NCI-H2227 (cell line): ENCODE results near the gene PEX14.

Source experiments
- DNase-seq: peaks from one replicate; lab custom pipeline; 2025; ENCODE audit not compliant: unreplicated experiment; lab: John Stamatoyannopoulos, UW

The PEX14 gene

DNA sequence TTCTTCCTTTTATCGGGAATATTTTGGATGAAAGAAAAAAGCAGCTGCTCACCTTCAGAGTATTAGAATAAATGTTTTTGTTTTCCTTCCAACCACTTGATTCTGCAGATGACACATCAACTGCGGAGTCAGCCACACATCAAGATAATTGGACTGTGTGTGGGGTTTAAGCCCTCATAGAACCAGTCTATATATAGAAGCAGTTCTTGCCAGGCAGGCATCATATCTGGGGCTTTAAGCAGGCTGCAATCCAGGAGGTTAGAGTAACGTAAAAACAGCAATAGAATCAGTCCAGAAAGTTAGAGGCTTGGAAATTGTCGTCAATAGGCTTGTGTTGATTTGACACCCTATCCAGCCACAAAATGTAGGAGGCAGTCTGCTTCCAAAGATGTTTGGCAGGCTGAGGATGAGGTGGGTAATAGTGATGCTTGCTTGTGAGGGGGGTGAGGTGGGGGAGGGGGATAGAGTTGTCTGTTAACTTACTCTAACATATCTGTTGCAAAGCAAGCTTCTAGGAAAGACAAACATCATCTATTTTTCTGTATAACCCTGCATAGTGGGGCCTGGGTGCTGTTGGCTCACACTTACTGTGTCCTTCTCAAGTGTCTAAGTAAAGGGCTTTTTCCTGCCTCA, 64.8 kb downstream of the PEX14 start:
- DNase-seq: no peak

DNA sequence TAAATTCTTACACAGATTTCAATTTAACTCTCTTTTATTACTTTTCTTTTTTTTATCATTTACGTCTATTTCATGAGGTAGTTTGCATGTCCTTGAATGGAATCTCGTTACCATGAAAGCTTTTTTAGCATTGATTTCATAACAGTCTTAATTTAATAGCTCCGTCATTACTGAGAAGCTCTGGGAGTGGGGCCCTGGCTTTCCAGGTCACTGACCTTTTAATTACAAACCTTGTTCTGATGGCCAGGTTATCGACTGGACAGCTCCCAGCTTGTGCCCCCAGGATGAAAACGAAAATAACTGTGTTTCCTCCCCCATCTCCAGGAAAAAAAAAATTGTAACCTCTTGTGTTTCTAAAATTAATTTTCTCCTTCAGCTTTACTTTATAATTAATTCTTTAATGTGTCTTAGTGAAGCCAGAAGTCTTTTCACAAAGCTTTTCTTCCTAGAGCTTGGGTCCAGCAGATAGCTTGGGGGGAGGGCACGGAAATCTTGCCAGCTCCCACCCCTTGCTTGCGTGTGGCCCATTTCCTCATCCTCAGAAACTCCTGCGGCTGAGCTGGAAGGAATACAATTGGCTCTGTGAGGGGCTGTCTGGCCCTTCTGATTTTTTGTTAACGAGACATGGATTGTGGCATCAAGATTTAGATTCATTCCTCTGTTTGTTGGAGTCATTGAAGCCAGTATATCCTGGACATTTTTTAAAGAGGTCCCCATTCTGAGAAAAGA, 65.7 kb downstream of the PEX14 start:
- no peak for DNase-seq

DNA sequence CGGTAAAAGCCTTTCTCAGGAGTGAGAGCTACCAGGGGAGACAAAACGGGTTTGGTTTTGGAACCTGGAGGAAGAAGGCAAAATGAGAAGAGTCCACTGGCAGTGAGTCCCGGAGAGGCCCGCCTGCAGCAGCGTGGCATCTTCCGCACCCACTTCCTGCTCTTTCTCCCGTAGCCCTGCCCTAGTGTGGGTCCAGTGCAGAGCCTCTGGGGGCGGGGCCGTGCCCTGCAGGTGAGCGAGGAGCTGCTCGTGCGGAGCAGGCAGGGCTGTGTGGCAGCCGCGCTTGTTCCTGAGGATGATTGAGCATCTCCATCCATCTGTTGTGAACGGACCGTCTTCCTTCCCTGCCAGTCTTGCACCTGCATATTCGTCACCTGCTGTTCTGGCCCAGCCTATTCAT, 66.5 kb downstream of the PEX14 start:
- no peak for DNase-seq

DNA sequence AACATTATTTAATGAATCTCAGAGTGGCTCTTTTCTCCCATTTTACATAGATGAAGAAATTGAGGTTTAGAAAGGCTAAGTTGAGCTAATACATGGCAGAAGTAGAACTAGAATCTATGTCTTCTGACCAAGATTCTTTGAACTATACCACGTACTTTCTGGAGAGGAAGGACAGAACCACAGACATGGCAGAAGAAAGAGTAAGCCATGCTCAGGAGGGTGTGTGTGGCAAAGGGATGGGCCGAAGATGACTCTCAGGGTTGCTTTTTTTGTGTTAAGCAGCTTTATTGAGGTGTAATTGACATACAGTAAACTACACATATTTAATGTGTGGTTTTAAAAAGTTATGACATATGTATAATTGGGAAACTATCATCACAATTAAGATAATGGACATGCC, 69.5 kb downstream of the PEX14 start:
- DNase-seq: no peak

DNA sequence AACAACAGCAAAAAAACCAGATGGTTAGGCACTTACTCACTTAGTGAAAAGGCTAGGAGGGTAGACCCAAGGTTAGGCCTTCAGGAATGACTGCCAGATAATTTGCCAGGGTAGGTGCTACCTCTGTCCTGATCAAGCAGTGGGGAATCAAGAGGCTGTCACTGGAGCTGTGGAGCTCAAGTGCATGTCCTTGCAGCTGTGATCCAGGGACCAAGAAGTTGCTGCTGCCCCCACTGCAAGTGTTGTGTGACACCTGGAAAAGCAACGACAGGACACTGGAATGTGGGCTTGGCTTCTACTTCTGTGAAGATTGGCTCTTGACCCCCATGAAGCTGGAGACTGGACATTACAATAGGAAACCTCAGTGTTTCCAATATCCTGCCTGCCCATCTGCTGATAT, 72.1 kb downstream of the PEX14 start:
- no peak for DNase-seq

DNA sequence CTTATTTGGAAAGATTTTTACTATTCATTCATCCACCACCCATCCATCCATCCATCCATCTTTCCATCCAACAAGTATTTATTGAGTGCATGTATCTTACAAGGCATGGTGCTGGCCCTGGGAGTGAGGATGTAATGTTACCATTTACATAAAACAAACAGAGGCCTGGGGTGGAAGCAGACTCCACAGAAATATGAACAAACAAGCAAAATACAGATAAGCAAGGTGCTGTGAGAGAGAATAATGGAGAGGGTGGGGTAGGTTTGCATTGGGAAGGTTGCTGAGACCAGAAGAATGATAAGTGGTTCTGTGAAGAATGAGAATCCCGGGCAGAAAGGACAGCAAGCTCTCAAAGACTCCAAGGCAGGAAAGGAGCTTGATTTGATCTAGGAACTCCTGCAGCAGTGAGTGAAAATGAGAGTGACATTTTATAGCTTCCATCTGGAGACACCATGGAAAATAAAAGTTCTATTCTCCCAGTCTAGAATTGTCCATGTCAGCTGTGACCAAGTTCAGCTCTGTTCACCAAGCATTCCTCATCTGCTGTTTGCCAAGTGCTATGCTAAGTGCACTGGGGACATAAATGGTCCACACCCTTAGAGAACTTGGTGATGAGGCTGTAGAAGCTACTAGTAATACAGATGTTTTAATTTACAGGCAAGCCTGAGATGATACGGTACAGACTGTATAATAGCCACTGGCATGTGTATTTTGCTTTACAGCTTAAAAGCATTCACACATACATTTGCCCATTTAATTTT, 75.3 kb downstream of the PEX14 start:
- no peak for DNase-seq

DNA sequence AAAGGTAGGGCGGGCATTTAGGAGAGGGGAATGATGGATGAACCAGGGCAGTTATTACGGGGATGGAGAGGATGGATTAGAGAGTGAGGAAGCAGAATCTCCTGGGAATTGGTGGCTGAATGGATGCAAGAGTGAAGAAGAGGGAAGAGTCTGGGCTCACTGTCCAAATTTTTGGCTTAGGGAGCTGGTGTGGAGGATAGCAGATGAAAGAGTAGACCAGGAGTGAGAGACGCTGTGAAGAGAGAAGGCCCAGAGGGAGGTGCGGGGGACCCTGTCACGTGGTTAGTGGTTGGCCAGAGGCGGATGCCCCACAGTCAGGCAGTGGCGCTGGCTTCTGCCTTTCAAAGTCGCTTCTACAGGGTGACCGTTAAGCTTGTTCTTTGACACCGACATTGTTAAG, 78.4 kb downstream of the PEX14 start:
- DNase-seq: peak; percentile 29

DNA sequence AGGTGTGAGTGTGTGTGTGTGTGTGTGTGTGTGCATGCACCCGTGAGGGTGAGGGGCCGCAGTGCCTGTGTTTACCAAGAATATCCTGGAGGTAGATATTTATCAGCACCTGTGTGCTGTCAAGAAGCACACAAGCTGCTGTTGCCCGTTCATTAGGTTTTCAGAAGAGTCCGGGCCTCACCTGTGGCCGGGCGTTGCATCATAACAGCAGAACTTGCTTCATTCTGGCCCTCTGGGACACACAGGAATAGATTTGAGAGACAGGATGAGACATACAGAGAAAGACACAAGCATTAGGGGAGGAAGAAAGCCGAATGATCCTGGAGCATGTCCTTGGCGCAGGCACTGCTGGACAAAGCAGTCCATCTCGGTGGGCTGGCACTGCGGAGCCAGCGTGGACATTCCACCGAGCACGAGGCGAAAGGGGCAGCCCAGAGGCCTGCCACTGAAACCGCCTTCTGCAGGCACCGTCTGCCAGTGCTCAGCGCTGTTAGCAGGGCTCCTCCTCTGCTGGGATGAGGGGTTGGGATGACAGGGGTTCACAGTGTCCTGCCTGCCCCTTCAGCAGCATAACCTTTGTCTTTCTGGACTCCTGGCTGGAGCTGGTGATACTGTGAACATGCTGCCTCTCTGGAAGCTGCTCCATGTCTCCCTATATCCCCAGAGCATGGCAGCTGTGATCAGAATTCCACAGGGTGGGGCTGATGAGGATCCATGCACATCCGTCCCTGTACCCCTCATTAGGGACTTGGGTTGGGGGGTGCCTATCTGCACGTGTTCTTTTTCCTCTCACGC, 81.1 kb downstream of the PEX14 start:
- DNase-seq: no peak

DNA sequence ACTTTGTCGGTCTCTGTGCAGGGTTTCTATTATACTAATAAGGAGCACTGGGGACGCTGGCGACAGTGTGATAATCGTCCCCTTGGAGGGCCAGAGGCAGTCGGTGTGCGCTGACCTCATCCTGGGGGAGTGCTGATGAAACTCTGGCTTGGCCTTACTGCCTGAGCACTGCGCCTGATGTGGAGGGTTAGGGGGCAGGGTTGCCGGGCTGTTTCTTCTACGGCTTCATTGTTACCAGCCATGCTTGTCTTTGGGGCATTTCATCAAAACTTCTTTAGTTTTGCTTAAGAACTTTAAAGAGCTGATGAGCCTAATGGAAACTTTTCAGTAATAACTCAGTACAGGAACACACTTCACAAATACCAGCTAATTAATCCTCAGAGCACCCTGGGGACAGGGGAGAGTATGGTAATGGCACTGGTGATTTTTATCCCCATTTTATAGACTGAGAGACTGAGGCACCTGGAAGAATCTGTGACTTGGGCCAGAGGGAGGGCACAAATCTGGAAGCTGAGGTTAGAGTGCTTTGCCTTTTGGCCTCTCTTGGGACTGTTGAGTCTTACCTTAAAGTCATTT, 81.8 kb downstream of the PEX14 start:
- DNase-seq: peak; percentile 50

DNA sequence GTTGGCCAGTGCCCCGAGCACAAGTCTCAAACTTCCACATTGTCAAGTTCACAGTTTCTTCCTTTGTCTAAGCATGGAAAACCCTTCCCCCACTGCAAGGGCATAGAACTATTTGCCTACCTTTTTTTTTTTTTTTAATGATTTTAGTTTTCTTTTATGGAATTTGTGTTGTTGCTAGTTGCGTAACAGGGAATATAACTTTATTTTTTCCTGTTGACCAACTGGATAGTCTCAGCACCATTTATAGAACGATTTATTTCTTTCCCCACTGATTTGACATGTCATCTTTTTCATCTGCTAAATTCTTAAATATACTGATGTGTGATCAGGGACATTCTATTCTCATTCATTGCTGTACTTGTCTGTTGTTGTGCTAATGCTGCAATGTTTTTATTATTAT, 83.0 kb downstream of the PEX14 start:
- no peak for DNase-seq

DNA sequence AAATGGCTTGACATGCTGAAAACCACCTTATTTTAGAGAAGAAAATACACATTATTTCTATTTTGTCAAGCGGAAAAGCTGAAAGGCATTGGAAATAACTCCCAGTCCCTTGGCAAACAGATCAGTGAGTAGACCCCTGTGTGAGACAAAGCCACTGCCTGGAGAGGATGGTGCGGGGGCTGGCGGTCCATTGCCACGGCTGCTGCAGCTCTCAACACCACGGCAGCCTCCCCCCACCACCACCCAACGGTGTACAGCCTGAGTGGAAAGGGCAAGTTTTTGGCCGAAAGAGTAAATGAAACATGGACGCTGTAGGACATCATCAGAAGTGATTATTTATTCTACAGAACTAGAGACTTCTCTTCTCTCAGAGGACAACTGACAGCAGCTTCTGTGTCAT, 84.6 kb downstream of the PEX14 start:
- no peak for DNase-seq

DNA sequence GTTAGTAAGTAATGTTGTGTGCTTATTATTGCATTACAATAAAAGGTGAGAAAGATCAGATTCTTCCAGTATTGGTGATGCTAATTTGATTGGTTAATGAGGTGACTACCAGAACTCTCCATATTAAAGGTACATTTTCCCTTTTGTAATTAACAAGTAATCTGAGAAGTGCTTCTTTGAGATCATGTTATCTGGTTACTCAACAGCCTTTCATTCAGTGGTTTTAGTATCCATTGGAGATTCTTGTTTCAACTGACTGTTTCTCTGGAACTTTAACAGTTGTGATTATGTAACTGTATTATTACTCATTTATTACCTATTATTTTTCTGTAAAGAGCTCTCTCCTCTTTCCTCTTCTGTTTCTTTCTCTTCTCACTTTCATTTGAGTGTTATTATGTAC, 86.7 kb downstream of the PEX14 start:
- DNase-seq: no peak

DNA sequence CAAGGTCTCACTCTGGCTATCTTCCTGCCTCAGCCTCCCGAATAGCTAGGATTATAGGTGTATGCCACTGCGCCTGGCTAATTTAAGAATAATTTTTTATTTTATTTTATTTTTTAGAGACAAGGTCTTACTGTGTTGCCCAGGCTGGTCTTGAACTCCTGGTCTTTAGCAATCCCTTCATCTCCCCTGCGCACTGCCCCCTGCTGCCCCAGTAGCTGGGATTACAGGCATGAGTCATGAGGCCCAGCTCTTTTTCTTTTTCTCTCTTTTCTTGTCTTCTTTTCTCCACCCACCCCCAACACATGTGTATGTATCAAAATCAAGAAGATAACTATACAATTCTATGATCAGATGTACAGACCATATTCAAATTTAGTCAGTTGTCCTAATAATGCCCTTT, 87.2 kb downstream of the PEX14 start:
- DNase-seq: no peak

DNA sequence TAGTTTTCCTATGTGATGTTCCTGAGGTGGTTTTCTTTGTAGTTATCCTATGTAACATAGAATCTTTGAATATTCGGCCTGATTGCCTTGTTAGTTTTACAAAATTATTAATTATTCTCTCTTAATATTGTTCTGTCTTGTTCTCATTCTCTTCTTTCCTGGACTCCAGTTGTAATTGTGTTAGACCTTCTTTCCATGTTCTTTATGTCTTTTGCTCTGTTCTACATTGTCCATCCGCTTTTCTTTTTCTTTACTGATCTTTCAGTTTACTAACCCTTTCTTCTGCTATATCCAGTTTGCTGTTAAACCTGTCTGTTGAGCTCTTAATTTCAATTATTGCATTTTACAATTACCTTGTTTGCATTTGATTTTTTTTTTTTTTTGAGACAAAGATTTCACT, 89.3 kb downstream of the PEX14 start:
- no peak for DNase-seq

DNA sequence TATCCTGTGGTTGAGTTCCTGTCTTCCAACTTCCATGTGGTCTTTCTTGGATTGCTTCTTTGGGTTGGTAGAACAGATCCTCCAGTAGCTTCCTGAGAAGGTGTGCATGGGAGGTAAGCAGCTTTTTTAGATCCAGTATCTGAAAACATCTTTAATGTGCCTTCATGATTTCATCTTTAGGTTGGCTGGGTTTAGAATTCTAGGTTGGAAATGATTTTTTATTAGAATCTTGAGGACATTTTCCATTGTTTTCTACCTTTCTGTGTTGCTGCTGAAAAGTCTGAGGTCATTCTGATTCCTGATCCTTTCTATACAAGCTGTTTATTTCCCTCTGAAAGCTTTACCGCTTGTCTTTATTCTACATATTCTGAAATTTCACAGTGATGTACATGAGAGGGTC, 94.8 kb downstream of the PEX14 start:
- no peak for DNase-seq

DNA sequence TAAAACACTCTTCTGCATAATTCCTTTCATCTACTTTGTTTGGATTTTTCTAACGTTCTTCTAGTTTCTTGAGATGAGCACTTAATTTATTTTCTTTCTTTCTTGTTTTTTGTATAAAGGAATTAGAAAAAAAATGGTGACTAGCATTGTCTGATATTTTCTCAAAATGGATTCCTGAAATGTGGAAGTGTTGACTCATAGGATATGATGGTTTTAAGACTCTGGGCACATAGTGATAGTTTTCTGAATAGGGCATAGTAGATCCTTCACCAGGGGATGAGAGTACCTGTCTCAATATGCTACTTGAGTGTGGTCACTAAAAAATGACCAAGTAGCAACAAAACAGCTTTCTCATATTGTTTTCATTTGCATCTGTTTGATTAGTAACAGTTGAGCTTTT, 100.9 kb downstream of the PEX14 start:
- DNase-seq: no peak

DNA sequence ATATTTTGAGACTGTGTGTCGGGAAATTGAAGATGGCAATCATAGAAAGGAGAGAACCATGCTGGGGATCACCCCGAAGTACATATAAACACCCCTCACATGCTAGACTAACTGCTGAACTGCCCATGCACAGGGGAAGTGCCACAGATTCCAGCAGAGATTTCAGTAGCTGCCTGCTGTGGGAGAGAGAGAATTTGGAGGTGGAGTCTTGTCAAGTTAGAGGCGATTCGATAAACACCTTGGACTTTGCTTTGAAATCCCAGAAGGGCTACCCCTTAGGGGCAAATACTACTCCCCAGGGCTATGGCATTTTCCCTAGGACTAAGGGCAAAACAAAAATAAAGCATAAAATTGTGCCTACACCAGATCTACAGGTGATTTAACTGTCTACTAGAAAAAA, 103.3 kb downstream of the PEX14 start:
- no peak for DNase-seq

DNA sequence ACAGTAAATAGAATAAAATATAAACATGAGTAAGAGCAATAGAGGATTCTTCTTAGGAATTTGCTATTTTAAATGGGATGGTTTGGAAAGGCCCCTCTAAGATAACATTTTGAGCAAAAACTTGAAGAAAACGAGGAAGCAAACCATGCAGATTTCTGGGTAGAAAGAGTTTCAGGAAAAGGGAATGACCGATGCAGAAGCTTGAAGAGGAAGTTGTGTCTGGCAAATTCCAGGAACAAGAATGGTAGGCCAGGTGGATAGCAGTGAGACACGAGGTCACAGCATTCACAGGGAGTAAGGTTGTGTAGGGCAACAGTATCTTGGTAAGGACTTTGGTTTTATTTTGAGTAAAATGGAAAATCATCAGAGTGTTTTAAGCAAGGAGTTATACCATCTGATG, 108.9 kb downstream of the PEX14 start:
- no peak for DNase-seq

DNA sequence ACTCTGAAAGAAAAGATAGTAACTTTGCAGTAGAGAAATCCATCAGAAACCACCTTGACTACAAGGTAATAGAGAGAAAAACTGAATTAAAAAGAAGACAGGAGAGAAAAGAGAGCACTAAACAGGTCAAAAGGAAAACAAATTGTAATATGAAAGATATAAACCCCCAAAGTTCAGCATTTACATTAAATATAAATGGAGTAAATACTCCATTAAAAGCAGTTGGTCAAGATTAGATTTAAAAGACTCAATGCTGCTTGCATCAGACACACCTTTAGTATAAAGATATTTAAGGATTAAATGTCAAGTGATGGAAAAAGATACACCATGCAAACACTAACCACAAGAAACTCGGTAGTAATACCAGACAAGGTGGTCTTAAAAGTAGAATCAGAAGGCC, 110.5 kb downstream of the PEX14 start:
- no peak for DNase-seq

DNA sequence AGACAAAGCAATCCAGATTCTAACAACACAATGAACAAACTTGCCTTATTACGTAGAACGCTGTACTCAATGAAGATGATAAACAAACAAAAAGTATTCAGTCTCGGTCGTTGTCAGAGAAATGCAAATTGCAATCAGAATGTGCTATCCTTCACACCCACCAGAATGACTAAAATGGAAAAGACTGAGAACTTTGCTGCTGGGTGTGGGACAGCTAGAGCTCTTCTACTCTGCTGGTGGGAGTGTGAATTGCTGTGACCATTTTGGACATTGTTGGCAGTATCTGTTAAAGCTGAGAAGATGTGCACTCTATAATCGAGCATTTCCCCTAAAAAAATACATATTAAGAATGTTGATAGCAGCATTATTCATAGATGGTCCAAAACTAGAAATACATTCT, 111.4 kb downstream of the PEX14 start:
- DNase-seq: no peak

DNA sequence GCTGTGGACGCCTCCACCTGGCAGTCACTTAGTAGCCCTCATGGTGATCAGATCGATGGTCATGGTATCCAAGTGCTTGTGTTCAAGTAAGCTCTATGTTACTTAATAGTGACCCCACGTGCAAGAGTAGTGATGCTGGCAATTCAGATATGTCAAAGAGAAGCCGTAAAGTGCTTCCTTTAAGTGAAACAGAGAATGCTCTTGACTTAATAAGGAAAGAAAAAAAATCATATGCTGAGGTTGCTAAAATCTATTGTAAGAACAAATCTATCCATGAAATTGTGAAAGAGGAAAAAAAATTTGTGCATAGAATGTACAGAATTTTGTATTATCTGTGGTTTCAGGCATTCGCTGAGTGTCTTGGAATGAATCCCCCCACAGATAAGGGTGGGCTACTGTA, 113.9 kb downstream of the PEX14 start:
- no peak for DNase-seq
